H1 (cell line): ENCODE measurements around the gene HSF2. TPM values are rescaled to one million over a fixed set of nuclear protein-coding genes. Genes with fewer than 3 reads are reported as not detected.

Experiments used
- CTCF ChIA-PET: fragments of 300-600 bp; sonication (Branson Sonifier 250); formaldehyde crosslinking; loops from one replicate; lab custom pipeline; 2021; ENCODE audit not compliant: partially characterized antibody; lab: Charles Lee
- POLR2A ChIA-PET: fragments of 300-600 bp; sonication (Branson Sonifier 250); formaldehyde crosslinking; loops from one replicate; lab custom pipeline; 2021; ENCODE audit warnings: inconsistent platforms; ENCODE audit not compliant: partially characterized antibody; lab: Charles Lee
- DNase-seq, 2 experiments: peaks; one replicate each; pipeline versions ENCODE4 v3.0.0 to v3.0.0-alpha.2; 2010 to 2022; ENCODE audit warnings: low spot score in 2 of 2, low read depth in 1 of 2, mixed read lengths in 1 of 2
- FAIRE-seq: peaks from 2 replicates; lab custom pipeline; 2011; peaks lifted over from hg19 to GRCh38; lab: Jason Lieb, UNC
- H2AFZ ChIP-seq: 2 replicates; pipeline ENCODE4 v1.8.1; 2012; ENCODE audit warnings: low read length, inconsistent platforms
- H2AK5ac ChIP-seq: 2 replicates; pipeline ENCODE4 v1.6.1; 2013; ENCODE audit warnings: low read depth, low read length
- H2BK120ac ChIP-seq: replicated peaks from 2 replicates; pipeline ENCODE3; 2013; ENCODE audit warnings: low read depth, low read length, inconsistent platforms
- H2BK12ac ChIP-seq: 2 replicates; pipeline ENCODE4 v1.6.1; 2013; ENCODE audit warnings: low read depth, low read length
- H2BK15ac ChIP-seq: 2 replicates; pipeline ENCODE4 v1.6.1; 2013; ENCODE audit warnings: low read length
- H2BK20ac ChIP-seq: 2 replicates; pipeline ENCODE4 v1.6.1; 2013; ENCODE audit warnings: low read length
- H2BK5ac ChIP-seq: 2 replicates; pipeline ENCODE4 v1.6.1; 2013; ENCODE audit warnings: low read depth, low read length
- H3K14ac ChIP-seq: 2 replicates; pipeline ENCODE4 v1.6.1; 2013; ENCODE audit warnings: inconsistent platforms; ENCODE audit not compliant: insufficient read length
- H3K18ac ChIP-seq: 2 replicates; pipeline ENCODE4 v1.6.1; 2013; ENCODE audit warnings: low read length; ENCODE audit errors: extremely low read depth
- H3K23ac ChIP-seq: 2 replicates; pipeline ENCODE4 v1.6.1; 2013; ENCODE audit warnings: inconsistent platforms; ENCODE audit not compliant: insufficient read length
- H3K23me2 ChIP-seq: 2 replicates; pipeline ENCODE4 v1.6.1; 2013; ENCODE audit warnings: low read depth, low read length
- H3K27ac ChIP-seq: 2 replicates; pipeline ENCODE4 v1.6.1; 2011; ENCODE audit warnings: low read depth, low read length, inconsistent platforms
- H3K27me3 ChIP-seq, 4 experiments: replicated peaks in 1 of 4; 1 replicate in 1 of 4; 2 replicates in 3 of 4; pipeline versions ENCODE4 v1.6.1 to v1.8.1; 2011 to 2013; ENCODE audit warnings: low read length in 3 of 4, mild to moderate bottlenecking in 3 of 4, inconsistent platforms in 2 of 4, mixed read lengths in 2 of 4, moderate library complexity in 1 of 4; ENCODE audit not compliant: control insufficient read depth in 3 of 4, insufficient read depth in 3 of 4; ENCODE audit errors: extremely low read depth in 1 of 4
- H3K36me3 ChIP-seq, 4 experiments: 2 replicates each; pipeline versions ENCODE4 v1.6.1 to v1.8.1; 2011 to 2013; ENCODE audit warnings: mild to moderate bottlenecking in 4 of 4, low read length in 3 of 4, moderate library complexity in 2 of 4, control low read depth in 1 of 4, inconsistent platforms in 1 of 4; ENCODE audit not compliant: insufficient read depth in 4 of 4, control insufficient read depth in 2 of 4
- H3K4ac ChIP-seq: replicated peaks from 2 replicates; pipeline ENCODE3; 2013; ENCODE audit warnings: low read length, low read depth, mixed read lengths, inconsistent platforms; ENCODE audit not compliant: insufficient read length
- H3K4me1 ChIP-seq, 4 experiments: replicated peaks in 1 of 4; 1 replicate in 1 of 4; 2 replicates in 3 of 4; pipeline versions ENCODE4 v1.6.1 to v1.8.1; 2011 to 2013; ENCODE audit warnings: low read length in 3 of 4, inconsistent platforms in 2 of 4, mixed read lengths in 1 of 4; ENCODE audit not compliant: insufficient read depth in 4 of 4, control insufficient read depth in 3 of 4
- H3K4me2 ChIP-seq, 2 experiments: 2 replicates each; pipeline versions ENCODE4 v1.6.1 to v1.8.1; 2011 to 2013; ENCODE audit warnings: low read depth in 2 of 2, low read length in 2 of 2, control low read depth in 1 of 2, inconsistent platforms in 1 of 2, mild to moderate bottlenecking in 1 of 2; ENCODE audit not compliant: insufficient read depth in 1 of 2
- H3K4me3 ChIP-seq, 4 experiments: fragments of 200-600, 300-600 bp in 1 of 4; sonication (generic), shearing (Covaris generic), sonication (Bioruptor Twin) in 1 of 4; 2 replicates each; pipeline versions ENCODE4 v1.5.1 to v1.8.1; 2011 to 2016; ENCODE audit warnings: low read length in 4 of 4, low read depth in 3 of 4, control low read depth in 2 of 4, inconsistent platforms in 2 of 4, mild to moderate bottlenecking in 2 of 4, mixed read lengths in 1 of 4, moderate library complexity in 1 of 4; ENCODE audit not compliant: insufficient read depth in 2 of 4; ENCODE audit errors: extremely low read depth in 1 of 4
- H3K56ac ChIP-seq: replicated peaks from 2 replicates; pipeline ENCODE3; 2013; ENCODE audit warnings: low read depth, mild to moderate bottlenecking, mixed read lengths, low read length, inconsistent platforms; ENCODE audit not compliant: insufficient read length
- H3K79me1 ChIP-seq: 2 replicates; pipeline ENCODE4 v1.6.1; 2013; ENCODE audit warnings: low read depth, low read length, control low read depth
- H3K79me2 ChIP-seq, 2 experiments: 2 replicates each; pipeline versions ENCODE4 v1.6.1 to v1.8.1; 2012 to 2013; ENCODE audit warnings: low read length in 2 of 2, mild to moderate bottlenecking in 2 of 2, inconsistent platforms in 1 of 2; ENCODE audit not compliant: insufficient read depth in 2 of 2, control insufficient read depth in 1 of 2
- H3K9ac ChIP-seq, 4 experiments: replicated peaks in 1 of 4; 1 replicate in 1 of 4; 2 replicates in 3 of 4; pipeline versions ENCODE4 v1.6.1 to v1.8.1; 2011 to 2013; ENCODE audit warnings: low read depth in 3 of 4, low read length in 3 of 4, control low read depth in 2 of 4, mild to moderate bottlenecking in 2 of 4, moderate library complexity in 2 of 4, inconsistent platforms in 1 of 4; ENCODE audit errors: extremely low read depth in 1 of 4
- H3K9me3 ChIP-seq, 2 experiments: 2 replicates each; pipeline versions ENCODE4 v1.6.1 to v1.8.1; 2012 to 2013; ENCODE audit warnings: mild to moderate bottlenecking in 2 of 2, moderate library complexity in 2 of 2, control low read depth in 1 of 2, inconsistent platforms in 1 of 2, low read depth in 1 of 2, low read length in 1 of 2, mixed read lengths in 1 of 2; ENCODE audit not compliant: insufficient read depth in 2 of 2
- H4K20me1 ChIP-seq, 2 experiments: replicated peaks in 1 of 2; 2 replicates each; pipeline versions ENCODE3 to v1.8.1; 2011 to 2013; ENCODE audit warnings: inconsistent platforms in 2 of 2, low read length in 2 of 2, mild to moderate bottlenecking in 1 of 2; ENCODE audit not compliant: insufficient read depth in 2 of 2, control insufficient read depth in 1 of 2
- H4K5ac ChIP-seq: 2 replicates; pipeline ENCODE4 v1.6.1; 2013; ENCODE audit warnings: low read length, low read depth, mixed read lengths, inconsistent platforms; ENCODE audit not compliant: insufficient read length
- H4K8ac ChIP-seq: 2 replicates; pipeline ENCODE4 v1.8.0; 2013; ENCODE audit warnings: mild to moderate bottlenecking, moderate library complexity, low read length, inconsistent platforms; ENCODE audit not compliant: insufficient read depth; ENCODE audit errors: extremely low read depth
- H4K91ac ChIP-seq: replicated peaks from 2 replicates; pipeline ENCODE3; 2013; ENCODE audit warnings: low read length, mixed read lengths, inconsistent platforms; ENCODE audit not compliant: insufficient read length
- ASH2L ChIP-seq: fragments of 200-600, 300-600 bp; sonication (generic); IDR thresholded peaks from one replicate; pipeline ENCODE4 v1.7.1; 2017; ENCODE audit warnings: low read length
- CBX8 ChIP-seq: fragments of 300-800, 300-1000 bp; sonication (generic); IDR thresholded peaks from 2 replicates; pipeline ENCODE4 v1.7.1; 2016; ENCODE audit warnings: low read depth, low read length, borderline replicate concordance
- CHD1 ChIP-seq: IDR thresholded peaks from 2 replicates; pipeline ENCODE4 v1.6.1; 2012; ENCODE audit warnings: low read depth, low read length, improper control_type of control experiment
- CTBP2 ChIP-seq: IDR thresholded peaks from 2 replicates; pipeline ENCODE4 v1.7.0; 2011; ENCODE audit warnings: borderline replicate concordance, mild to moderate bottlenecking, moderate library complexity, mixed read lengths, low read length; ENCODE audit not compliant: insufficient read depth, insufficient read length
- GABPA ChIP-seq: IDR thresholded peaks from 2 replicates; pipeline ENCODE4 v1.6.1; 2011; ENCODE audit warnings: mild to moderate bottlenecking, low read length, moderate library complexity, borderline replicate concordance; ENCODE audit not compliant: insufficient read depth
- HDAC6 ChIP-seq: IDR thresholded peaks from one replicate; pipeline ENCODE4 v1.7.1; 2012; ENCODE audit warnings: low read depth, mild to moderate bottlenecking, inconsistent platforms, low read length, moderate library complexity
- KDM1A ChIP-seq: fragments of 200-600, 300-600 bp; sonication (generic); IDR thresholded peaks from 2 replicates; pipeline ENCODE4 v1.7.1; 2016; ENCODE audit warnings: mild to moderate bottlenecking, low read length, borderline replicate concordance
- KDM5A ChIP-seq: fragments of 200-600 bp; IDR thresholded peaks from 2 replicates; pipeline ENCODE4 v1.7.1; 2012; ENCODE audit warnings: mild to moderate bottlenecking, low read length, inconsistent platforms, mixed read lengths
- MAFK ChIP-seq: IDR thresholded peaks from 2 replicates; pipeline ENCODE4 v1.6.1; 2012; ENCODE audit warnings: low read depth, mild to moderate bottlenecking, improper control_type of control experiment, low read length
- MAX ChIP-seq: IDR thresholded peaks from 2 replicates; pipeline ENCODE4 v1.6.1; 2012; ENCODE audit warnings: inconsistent platforms
- SIRT6 ChIP-seq: IDR thresholded peaks from one replicate; pipeline ENCODE4 v1.7.1; 2012; ENCODE audit warnings: low read length, inconsistent platforms
- WGBS, 2 experiments: shearing (Covaris generic) in 1 of 2; methylation state at CpG; one replicate each; pipeline versions ENCODE4 v1.1.6 to v1.1.7; 2013 to 2015; ENCODE audit warnings: low lambda C conversion rate in 2 of 2, mixed read lengths in 2 of 2, inconsistent platforms in 1 of 2, low coverage in 1 of 2, missing lambda C conversion rate in 1 of 2; ENCODE audit not compliant: insufficient replicate concordance in 2 of 2, insufficient coverage in 1 of 2, insufficient read length in 1 of 2; ENCODE audit errors: extremely low coverage in 1 of 2, missing lambda C conversion rate in 1 of 2; 5-methylcytosine and 5-hydroxymethylcytosine counted together
- polyA plus RNA-seq, 7 experiments: library from polyadenylated mRNA; depleted of rRNA in 3 of 7; stranded (reverse) in 5 of 7; unstranded in 2 of 7; fragments of >200 nt in 5 of 7; fragments of 200-250 nt in 2 of 7; gene quantifications; 1 replicate in 5 of 7; 2 replicates in 1 of 7; 4 replicates in 1 of 7; pipeline versions ENCODE4 v1.2.1 to v1.2.3, GENCODE V29; 2011 to 2013; ENCODE audit warnings: missing spikeins in 2 of 7, mixed read lengths in 2 of 7
- total RNA-seq: library from RNA; stranded (reverse); fragmentation: NEBNext Ultra II Directional; extraction: Animal tissue kit (Norgen Biotek cat#: 25700); gene quantifications from 2 replicates; pipeline ENCODE4 v1.2.1, GENCODE V29; 2021

Gene HSF2
- total and polyA plus RNA-seq, 2 of the 8 experiments (the other 6 are each of a cell fraction or from before 2014, with no cell fraction given) = 16.3 to 18.3 TPM

- 89% methylated on average over 4 of the region's 4 CpGs; no CpG with 5 or more reads in 1 of the 2 experiments for WGBS, 2 experiments
- TF ChIP-seq SIRT6 = no peak
- TF ChIP-seq CTBP2 = no peak
- no peak for TF ChIP-seq ASH2L
- no peak for TF ChIP-seq CBX8
- no peak for TF ChIP-seq MAFK
- no peak for TF ChIP-seq KDM1A
- no peak for TF ChIP-seq CHD1
- TF ChIP-seq KDM5A = no peak
- no peak for TF ChIP-seq GABPA
- TF ChIP-seq MAX = no peak
- TF ChIP-seq HDAC6 = no peak
- TF ChIP-seq, all 59 proteins: peak for 0
- H4K5ac ChIP-seq = no peak overlapping the region
Measured at GRCh38 chr6:122431780-122432179, 32.3 kb downstream of the HSF2 start.

More at GRCh38 chr6:122431780-122432179, 32.3 kb downstream of the HSF2 start:
- Histone ChIP-seq H2AK5ac (no peak overlapping the region), H3K23me2 (no peaks in the 10 kb centered on the region), H2BK120ac (no peak overlapping the region), H2BK20ac (no peak overlapping the region), H3K4me2 (no peak overlapping the region), H4K20me1 (peaks cover 0 to 1% of the 10 kb centered on the region in 2 experiments), H3K36me3 (peaks cover 0 to 32% (median 11%) of the 10 kb centered on the region in 4 experiments; a peak in 3 of 8 replicates), H3K27ac (no peak overlapping the region), H3K4me1 (no peaks in the 10 kb centered on the region), H2BK15ac (no peak overlapping the region), H3K27me3 (no peaks in the 10 kb centered on the region), H3K79me1 (no peaks in the 10 kb centered on the region), H2AFZ (no peak overlapping the region), H4K91ac (no peak overlapping the region), H3K79me2 (no peaks in the 10 kb centered on the region), H3K56ac (no peak overlapping the region), H2BK12ac (no peak overlapping the region), H3K4me3 (no peak overlapping the region), H3K23ac (no peak overlapping the region), H2BK5ac (no peak overlapping the region), H3K18ac (no peak overlapping the region), H4K8ac (no peak overlapping the region), H3K4ac (no peak overlapping the region), H3K14ac (no peak overlapping the region), H3K9ac (no peak overlapping the region), H3K9me3 (no peaks in the 10 kb centered on the region)
- POLR2A ChIA-PET = no interaction called here
- FAIRE-seq = no peak
- DNase-seq = no peak
- CTCF ChIA-PET = interaction anchor here (1.0 kb wide), 1 partner anchor 46 kb away, joined by 3 read pairs; no protein-coding TSS in a partner anchor
